GM19438 (cell line): Measurements from ENCODE around the gene C1QTNF1.
"Not testable (repeated sequence)": the region's sequence is repeated elsewhere in the genome, so short reads cannot be mapped to it uniquely, and the experiment has no call there.

Experiments used
- ATAC-seq: cut with Tn5 transposase; IDR thresholded peaks from one replicate; pipeline ENCODE4 v1.9.1; 2021; ENCODE audit warnings: low read depth; ENCODE audit not compliant: unreplicated experiment

The C1QTNF1 gene

DNA sequence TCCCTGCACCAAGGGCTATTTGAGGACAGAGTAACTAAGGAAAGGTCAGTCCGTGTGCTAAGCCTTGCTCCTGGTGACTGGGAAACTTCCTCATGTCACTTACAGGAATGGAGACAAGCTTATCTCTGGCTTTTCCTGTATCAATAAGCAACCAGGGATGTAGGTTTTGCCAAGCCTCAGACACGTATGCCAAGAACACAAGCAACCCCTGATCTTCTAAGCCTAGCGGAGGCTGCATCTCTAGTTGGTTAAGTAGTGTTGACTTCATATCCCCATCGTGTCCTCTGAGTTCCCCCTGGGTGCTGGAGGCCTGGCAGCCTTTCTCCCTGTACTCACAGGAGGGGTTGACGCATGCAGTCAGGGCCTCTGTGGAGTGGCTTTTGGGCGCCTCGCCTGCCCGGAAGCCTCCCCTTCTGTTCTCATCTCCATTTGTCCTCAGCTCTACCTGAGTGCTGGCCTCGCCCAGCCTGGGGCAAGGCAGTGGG, 1.4 kb upstream of the C1QTNF1 start:
- ATAC-seq, result no peak

DNA sequence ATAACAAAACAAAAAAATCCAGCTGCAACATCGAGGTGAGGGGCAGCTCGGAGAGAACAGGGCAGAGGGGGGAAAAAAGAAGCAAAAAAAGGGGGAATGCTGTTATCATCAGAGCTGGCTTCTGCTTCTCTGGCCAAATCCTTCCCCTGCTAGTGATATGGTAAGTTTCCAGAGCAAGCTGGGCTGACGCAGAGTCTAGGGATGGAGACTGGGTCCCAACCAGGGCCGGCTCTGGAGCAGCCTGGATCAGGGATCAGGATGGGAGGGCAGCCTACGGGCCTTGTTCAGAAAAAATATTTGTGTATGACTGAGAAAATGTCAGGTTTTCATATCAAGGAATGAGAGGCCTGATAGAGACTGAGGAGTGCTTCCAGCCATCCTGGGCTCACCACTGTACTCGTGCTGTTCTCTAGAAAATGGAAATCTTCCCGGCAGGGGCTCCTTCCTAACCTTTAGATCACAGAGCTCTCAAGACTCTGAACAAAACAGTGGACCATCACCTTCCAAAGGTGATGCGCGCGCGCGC, 726 bp upstream of the C1QTNF1 start:
- ATAC-seq, result no peak

DNA sequence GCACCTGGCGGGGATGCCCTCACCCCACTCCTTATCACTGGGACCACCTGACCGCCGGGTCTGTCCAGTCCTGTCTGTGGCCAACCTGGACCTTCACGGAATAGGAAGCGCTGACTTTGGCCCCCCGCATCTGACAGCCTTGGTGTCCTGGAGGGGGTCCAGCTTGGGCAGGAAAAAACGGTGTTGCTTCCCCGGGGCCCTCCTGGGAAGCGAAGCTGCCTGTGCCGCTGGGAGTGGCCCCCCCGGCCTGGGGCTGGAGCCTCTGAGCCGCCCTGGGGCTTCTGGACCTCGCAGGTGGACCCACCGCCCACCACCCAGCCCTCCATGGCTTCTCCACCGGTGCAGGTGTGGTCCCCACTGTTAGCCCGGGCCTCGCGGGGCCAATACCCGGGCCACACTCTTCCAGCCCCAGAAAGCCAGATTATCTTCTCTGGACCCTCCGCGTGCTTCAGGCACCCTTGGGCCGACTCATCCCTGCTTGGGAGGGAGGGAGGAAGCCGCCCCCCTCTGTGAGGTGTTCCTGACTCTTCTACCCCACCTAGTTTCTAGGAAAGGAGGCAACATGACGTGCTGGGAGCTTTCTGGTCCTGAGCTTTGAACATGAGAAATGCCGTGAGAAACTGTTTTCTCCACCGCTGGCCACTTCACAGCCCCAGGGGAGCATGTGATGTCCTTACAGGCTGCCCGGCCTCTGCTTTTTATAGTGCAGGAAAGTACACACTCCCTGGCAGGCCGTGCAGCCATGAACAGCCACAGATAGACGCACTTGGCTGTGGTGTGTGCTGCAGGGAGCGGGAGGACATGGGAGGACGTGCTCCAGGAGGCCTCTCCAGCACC, 1.1 kb downstream of the C1QTNF1 start:
- ATAC-seq, result no peak

DNA sequence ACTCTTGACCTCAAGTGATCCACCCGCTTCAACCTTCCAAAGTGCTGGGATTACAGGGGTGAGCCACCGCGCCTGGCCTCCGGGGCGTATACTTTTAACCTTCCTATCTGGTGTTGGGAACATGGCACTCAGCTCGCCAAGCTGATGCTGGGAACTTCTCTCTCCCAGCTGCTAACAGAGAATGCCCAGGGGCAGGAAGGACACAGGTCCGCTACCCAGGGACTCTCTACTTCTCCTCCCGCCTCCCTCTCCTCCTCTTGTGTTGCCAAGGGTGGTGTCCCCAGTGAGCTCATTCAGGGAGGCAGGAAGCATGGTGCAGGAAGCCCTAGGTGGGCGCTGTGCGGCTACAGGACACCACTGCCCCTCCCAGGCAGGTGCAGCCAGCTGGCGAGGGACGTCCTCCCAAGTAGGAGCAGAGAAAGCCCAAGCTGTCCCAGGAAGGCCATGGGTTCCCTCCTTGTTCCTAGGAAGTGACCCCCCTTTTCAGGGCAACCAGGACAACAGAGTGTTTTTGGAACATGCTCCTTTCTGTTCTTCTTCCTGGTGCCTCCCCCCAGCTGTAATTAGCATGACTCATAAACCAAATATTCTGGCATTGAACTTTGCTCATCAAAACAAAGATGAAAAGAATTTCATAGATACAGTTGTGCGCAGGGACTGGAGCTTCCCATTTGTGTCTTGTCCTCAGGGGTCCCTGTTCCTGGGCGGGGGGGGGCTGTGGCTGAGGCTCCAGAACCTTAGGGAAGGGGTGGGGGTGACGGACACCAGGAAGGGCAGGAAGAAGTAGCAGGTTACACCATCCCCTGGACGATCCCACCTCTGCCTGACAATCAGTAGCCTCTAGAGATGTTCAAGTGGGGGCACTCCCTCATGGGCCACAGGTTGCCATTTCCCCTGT, 2.7 kb downstream of the C1QTNF1 start:
- no peak for ATAC-seq

DNA sequence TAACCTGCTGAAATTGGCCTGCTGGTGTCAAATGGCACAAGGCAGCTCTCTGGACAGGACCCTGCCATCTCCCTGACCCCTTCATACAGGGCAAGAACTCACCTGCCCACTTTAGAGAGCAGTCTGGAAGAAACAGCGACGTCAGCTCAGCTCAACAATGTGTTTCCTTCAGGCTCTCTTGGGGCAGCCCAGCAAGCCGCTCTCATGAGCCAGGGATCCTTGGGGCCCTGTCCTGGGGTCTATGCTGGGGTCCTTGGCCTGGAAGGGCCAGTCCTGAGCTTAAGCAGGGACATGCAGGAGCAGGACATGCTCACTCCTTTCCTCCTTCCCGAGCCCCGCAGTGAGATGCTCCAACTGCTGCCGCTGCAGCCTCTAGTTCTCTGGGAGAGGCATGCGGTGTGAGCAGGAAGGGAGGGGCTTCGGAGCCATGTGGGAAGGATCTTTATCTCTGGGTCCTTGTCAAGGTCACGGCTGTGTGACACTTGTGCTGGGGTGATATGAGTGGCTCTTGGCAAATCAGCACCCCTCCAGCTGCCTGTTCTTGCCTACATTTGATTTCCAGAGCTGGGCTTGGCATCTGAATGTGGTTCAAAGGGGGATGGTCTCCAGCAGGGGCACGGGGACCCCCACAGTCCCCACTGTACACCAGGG, 3.4 kb downstream of the C1QTNF1 start:
- ATAC-seq, result no peak

DNA sequence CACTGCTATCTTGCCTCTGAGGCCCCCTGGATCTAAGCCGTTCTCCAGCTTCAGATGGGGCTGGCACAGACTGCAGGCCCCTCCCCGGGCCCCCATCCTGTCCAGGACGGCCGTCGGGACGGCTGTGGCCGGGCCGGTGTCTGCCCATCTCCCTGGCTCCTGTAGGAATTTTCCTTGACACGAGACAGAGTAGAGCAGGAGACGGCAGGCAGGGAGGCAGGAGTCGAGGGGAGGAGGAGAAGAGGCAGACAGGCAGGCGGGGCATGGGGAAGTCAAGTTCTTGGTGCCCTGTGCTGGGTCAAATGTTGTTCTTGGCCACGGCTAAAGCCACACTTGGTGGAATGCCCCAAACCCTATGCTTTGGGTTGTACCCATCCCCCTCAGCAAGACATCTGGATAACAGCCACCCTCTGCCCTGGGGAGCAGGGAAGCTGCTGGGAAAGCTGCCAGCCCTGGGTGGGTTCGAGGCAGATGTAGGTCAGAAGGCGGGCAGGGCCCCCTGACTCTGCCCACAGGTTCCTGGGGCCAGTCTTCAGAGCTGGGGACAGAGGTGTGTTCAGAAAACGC, 4.0 kb downstream of the C1QTNF1 start:
- no peak for ATAC-seq

DNA sequence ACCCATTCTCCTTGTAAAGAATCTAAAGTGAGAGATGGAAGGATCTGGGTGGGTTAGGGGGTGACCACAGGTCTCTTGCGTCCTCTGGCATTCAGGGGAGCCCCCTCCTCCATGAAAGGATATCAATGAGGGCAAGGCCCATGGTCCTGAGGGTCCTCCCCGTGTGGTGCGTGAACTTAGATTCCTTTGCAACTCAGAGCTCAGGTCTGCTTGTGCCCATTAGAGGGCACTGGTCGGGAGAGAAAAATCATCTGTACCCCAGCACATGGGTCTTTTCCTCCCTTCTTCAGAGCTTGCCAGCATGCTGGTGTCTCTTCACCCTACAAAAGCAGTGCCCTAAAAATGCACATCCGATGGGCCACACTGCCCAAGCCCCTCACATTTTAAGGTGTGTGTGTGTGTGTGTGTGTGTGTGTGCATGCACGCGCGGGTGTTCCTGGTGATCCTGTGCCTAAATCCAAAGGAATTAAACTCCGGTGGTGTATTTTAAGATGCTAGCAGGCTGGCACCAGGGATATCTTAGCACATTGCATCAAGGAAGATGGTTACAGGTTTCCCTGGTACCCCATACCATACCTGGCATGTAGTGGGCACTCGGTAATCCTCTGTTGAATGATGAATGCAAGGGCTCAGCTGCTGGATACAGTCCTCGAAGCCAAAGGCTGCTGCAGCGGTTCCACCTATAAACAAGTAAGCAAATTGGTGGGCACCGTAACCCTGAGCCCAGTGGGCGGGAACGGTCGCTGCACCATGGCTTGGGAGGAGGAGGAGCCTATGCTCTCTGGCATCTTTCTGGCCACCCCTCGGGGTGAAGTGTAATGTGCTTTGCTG, 4.7 kb downstream of the C1QTNF1 start:
- no peak for ATAC-seq

DNA sequence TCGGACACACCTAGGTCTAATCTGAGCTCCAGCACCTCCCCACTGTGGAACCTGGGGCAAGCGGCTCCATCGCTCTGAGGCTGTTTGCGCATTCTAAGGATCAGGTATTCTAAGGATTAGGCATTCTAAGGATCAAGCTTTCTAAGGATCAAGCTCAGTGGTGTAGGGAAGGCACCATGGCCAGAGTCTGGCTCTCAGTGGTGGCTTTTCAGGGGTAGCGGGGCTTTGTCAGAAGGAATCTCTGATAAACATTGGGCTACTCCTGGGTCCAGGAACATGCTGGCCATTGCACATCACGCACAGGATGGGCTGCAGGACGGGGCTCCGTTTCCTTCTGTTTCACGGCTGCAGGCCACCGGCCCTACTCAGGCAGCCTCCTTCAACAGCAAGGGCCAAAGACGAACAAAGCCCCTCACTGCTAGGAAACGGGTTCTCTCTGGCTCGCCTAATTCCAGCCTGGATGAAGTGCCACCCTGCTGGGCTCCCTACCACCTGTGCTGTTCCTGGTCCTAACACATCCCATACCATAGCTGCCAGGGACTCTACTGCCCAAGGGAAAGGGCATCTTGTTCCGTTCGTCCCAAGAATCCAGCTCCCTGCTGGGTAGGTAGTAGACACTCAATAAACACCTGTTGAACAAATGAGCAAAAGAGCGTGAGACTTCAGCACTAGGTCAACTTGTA, 5.5 kb downstream of the C1QTNF1 start:
- no peak for ATAC-seq

DNA sequence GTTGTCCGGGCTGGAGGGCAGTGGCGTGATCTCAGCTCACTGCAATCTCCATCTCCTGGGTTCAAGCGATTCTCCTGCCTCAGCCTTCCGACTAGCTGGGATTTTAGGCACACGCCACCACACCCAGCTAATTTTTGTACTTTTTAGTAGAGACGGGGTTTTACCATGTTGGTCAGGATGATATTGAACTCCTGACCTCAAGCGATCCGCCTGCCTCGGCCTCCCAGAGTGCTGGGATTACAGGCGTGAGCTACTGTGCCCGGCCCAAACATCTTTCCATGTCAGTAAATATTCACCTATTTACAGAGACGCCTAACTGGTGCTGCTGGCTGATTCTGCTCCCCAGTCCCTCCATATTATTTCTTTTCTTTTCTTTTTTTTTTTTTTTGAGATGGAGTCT, 6.7 kb downstream of the C1QTNF1 start:
- ATAC-seq, result not testable (repeated sequence)

DNA sequence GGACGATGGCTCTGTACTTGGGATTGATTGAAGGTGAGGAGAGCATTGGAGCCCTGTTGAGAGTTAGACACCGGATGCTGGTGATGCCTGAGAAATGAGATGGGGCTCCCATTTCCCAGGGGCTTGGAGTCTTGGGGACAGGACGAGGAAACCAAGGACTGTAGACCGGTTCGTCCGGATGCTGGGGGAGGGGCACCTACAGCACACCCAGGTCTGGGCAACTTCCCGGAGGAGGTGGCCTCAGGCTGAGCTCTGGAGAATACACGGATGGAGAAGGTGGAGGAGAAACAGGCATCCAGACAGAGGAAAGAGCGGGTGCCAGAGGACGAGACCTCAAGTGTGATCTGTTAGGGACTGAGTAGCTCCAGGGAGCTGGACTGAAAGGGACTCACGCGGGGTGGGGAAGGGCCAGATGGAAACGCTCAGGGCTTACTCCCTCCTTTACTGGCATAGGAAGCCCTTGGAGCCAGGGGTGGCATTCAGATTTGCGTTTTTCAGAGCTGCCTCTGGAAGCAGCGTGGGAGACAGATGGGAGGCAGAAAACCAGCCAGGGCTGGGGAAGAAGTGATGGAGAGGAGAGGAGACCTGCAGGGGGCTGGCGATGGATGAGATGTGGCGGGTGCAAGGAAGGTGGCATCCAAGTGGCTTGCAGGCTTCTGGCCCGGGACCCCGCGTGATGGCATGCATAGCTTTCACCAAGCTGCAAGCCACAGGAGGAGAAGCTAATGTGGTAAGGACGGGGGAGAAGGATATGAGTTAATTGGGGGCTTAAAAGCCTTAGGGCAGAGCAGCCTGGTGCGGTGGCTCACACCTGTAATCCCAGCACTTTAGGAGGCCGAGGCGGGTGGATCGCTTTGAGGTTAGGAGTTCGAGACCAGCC, 8.3 kb downstream of the C1QTNF1 start:
- no peak for ATAC-seq

DNA sequence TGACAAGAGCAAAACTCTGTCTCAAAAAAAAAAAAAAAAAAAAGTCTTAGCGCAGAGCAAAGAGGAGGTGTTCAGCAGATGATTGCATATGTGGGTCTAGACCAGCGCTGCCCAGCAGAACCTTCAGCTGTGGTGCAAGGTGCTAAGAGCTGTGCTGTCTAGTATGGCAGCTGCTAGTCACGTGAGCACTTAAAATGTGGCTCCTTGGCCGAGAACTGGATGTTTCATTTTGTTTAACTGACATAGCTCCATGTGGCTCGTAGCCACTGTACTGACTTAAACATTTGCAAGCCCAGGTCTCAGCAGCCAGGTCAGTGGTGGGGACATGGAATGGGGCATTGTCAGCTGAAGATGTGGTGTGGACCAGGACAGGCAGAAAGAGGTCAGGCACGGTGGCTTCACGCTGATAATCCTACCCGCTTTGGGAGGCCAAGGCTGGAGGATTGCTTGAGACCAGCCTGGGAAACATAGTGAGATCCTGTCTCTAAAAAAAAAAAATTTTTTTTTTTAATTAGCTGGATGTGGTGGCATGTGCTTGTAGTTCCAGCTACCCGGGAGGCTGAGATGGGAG, 9.2 kb downstream of the C1QTNF1 start:
- ATAC-seq, result no peak

DNA sequence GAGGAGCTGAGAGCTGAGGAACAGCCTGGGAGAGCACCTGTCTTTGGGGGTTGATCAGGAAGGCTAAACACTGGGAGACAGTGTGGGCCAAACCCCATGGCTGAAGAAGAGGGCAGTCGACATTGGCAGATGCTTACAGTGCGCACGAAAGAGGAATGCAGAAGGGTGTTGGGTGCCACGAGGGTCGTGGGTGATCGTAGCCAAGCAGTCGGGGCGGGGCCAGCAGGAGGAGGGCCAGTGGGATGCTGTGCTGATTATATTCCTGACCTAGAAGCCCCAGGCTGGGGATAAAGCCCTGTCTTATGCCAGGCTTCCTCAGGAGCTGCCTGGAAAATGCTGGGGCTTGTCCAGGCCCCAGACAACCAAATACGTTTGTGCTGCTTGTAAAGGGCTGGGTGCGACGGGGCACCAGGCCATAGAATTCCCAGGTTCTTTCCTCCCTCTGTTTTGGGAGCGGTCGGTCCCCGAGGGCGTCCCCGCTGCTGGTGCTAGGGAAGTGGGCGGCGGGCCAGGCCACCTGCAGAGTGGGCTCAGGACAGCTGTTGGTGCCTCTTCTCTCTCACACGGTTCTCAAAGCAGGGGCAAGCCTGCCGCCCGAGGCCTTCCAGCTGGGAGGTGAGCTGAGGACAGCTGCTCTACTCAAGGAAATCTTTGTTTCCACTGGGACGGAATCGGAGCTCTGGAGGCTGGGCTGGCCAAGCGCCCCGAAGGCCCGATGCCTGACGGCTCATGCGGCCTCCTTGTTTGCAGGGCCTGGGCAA, 10.0 kb downstream of the C1QTNF1 start:
- ATAC-seq, result no peak

DNA sequence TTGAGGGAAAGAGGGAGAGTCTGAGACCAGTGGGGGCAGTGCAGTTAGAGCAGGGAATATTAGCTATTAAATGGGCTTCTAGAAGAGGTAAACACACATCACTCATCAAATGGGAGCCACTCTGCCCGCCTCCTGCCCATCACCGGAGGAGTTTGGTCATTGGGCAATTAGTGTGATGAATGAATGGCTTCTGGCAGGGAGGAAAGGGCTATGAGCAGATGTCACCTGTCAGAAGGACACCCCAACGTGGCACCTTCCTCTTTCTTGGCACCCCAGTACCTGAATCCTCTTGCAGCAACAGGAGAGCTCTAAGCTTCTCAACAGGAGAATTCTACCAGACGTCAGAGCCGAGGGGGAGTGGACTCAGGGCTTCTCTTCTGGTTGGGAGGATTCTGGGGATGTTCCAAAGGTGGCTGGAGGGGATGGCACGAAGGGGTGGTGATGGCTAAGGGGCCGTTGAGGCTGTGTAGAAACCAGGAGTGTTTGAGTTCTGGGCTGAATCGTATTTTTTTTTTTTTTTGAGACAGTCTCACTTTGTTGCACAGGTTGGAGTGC, 11.0 kb downstream of the C1QTNF1 start:
- no peak for ATAC-seq

DNA sequence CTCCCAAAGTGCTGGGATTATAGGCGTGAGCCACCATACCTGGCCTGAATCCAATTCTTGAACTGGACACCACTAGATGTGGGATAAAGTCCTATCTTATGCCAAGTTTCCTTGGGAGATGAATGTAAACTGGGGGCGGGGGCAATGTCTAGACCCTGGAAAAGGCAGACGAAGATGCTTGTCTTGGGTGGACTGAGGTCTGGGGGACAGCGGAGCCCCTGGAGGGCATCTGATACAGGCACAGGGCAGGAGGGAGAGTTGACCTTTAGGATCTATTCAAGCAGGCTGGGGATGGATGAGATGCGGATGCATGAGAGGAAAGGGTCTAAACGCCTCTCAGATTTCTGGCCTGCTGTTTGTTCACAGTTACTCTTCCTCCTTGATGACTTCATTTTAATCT, 11.7 kb downstream of the C1QTNF1 start:
- ATAC-seq, result no peak

DNA sequence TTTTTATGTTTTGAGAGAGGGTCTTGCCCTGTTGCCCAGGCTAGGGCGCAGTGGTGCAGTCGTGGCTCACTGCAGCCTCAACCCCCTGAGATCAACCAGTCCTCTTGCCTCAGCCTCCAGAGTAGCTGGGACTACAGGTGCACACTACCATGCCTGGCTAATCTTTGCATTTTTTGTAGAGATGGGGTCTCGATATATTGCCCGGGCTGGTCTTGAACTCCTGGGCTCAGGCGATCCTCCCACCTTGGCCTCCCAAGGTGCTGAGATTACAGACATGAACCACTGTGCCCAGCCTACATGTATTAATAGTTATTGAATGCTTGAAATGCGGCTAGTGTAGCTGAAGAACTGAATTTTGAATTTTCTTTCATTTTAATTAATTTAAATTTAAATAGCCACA, 12.2 kb downstream of the C1QTNF1 start:
- no peak for ATAC-seq

DNA sequence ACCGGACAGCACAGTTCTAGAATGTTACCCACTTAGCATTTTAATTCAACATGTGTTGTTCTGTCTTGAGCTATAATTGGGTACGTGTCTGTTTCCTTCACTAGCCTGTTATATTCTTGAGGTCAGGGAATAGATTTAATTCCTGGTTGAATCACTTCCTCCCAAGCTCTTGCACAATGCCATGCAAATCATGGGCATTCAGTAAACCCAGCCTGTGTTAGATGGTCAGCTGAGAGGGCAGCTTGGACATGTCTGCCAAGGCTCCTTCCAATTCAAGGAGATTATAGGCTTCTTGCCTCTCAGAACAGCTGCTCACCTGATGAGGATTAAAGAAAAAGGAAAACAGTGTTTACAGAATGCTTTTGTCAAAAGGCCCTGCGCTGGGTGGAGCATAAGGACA, 12.6 kb downstream of the C1QTNF1 start:
- no peak for ATAC-seq
